Measurements from ENCODE around the gene SART1.

Gene SART1

GRCh38 chr11:65937766-65938165 lies 23.8 kb upstream of the SART1 start:
- TF ChIP-seq CTCF (IDR thresholded peaks at IDR 0.05) = no peak

GRCh38 chr11:65941720-65942310 lies 19.7 kb upstream of the SART1 start:
- no peak for TF ChIP-seq CTCF (IDR thresholded peaks at IDR 0.05)

GRCh38 chr11:65942531-65942930 lies 19.0 kb upstream of the SART1 start:
- no peak for TF ChIP-seq CTCF (IDR thresholded peaks at IDR 0.05)

GRCh38 chr11:65944191-65944590 lies 17.3 kb upstream of the SART1 start:
- no peak for TF ChIP-seq CTCF (IDR thresholded peaks at IDR 0.05)

GRCh38 chr11:65944767-65945166 lies 16.8 kb upstream of the SART1 start:
- no peak for TF ChIP-seq CTCF (IDR thresholded peaks at IDR 0.05)

- no peak for TF ChIP-seq CTCF (IDR thresholded peaks at IDR 0.05)
Observed at GRCh38 chr11:65945430-65945911, 16.1 kb upstream of the SART1 start, which contains the start of gene TSGA10IP. Gene TSGA10IP (plus strand): TSS chr11:65945480. CDS start chr11:65945676, 196 bp downstream.

- TF ChIP-seq CTCF (IDR thresholded peaks at IDR 0.05) = no peak
Observed at GRCh38 chr11:65945941-65946558, 15.5 kb upstream of the SART1 start.
